NB4 (cell line): Measurements from ENCODE around the gene FHIT.

Experiments used
- CTCF ChIP-seq: IDR thresholded peaks from one replicate; pipeline ENCODE4 v1.5.1; 2012; ENCODE audit warnings: low read depth, low read length
- MAX ChIP-seq: IDR thresholded peaks from 2 replicates; pipeline ENCODE4 v1.6.1; 2011; ENCODE audit warnings: low read depth, low read length

GRCh38 chr3:60403866-60404265 lies 847.4 kb downstream of the FHIT start:
- TF ChIP-seq CTCF (no peak), MAX (no peak)
